IMR-90 (cell line): Measurements from ENCODE around the gene COL6A3.

ENCODE experiments used
- CTCF ChIP-seq: conservative IDR thresholded peaks from 2 replicates; pipeline ENCODE4 v1.5.1; 2012; ENCODE audit warnings: mild to moderate bottlenecking, low read depth, low read length, improper control_type of control experiment
- FOS ChIP-seq: fragments of 150-350 bp; IDR thresholded peaks from 2 replicates; pipeline ENCODE4 v1.6.1; 2016; ENCODE audit warnings: low read depth, low read length
- POLR2A ChIP-seq: IDR thresholded peaks from 2 replicates; pipeline ENCODE4 v1.6.1; 2012; ENCODE audit warnings: mild to moderate bottlenecking, low read depth, low read length

GRCh38 chr2:237327175-237327950, 86.6 kb downstream of the COL6A3 start:
- no peak for TF ChIP-seq FOS
- TF ChIP-seq CTCF, result no peak
- no peak for TF ChIP-seq POLR2A
